Stimulated activated CD8-positive, alpha-beta memory T cell treated with anti-CD3 and anti-CD28 coated beads, Interleukin-15, amount 100 ng/mL, for 48 hours (primary cell): Measurements from ENCODE around the gene CDKN2B-AS1.

Source experiments
- DNase-seq, 2 donors: peaks; one replicate each; pipeline ENCODE4 v3.0.0-alpha.2; 2020; ENCODE audit warnings: low read depth in 2 of 2

The CDKN2B-AS1 gene

DNA sequence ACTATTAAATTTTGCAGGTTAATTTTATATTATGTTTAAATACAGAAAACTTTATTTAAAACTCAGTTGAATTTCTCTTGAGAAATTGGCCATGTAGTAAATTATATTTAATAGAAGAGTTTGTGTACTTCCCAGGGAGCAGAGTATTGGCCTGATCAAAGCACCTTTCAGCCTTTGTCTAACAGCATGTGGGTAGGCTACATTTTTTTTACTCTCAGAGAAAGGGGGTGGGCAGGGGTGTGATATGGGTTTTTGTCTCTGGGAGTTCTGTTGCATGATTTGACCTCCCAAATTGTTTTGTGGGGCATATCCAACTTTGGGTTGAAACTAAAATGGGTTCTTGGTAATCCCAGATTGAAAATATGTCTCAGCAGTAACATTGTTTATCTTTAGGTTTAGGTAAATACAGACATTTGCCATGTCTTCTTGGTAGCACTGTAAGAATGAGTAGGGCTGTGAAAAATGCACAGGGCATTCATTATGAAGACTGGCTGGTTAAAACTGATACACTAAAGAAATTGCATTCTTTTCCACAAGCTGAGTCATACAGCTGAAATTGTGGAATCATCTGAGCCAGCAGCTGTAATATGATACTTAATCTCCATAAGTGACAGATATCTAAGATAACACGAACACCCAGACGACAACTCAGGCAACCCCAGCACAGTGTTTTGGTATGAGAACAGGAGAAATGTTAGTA is 89.9 kb downstream of the CDKN2B-AS1 start:
- no peak for DNase-seq

- no peak for DNase-seq
Observed at GRCh38 chr9:22088053-22088716, 93.6 kb downstream of the CDKN2B-AS1 start.

GRCh38 chr9:22088717-22089061 is 94.1 kb downstream of the CDKN2B-AS1 start:
- DNase-seq: no peak

GRCh38 chr9:22097707-22098106 is 103.1 kb downstream of the CDKN2B-AS1 start:
- DNase-seq: no peak

DNA sequence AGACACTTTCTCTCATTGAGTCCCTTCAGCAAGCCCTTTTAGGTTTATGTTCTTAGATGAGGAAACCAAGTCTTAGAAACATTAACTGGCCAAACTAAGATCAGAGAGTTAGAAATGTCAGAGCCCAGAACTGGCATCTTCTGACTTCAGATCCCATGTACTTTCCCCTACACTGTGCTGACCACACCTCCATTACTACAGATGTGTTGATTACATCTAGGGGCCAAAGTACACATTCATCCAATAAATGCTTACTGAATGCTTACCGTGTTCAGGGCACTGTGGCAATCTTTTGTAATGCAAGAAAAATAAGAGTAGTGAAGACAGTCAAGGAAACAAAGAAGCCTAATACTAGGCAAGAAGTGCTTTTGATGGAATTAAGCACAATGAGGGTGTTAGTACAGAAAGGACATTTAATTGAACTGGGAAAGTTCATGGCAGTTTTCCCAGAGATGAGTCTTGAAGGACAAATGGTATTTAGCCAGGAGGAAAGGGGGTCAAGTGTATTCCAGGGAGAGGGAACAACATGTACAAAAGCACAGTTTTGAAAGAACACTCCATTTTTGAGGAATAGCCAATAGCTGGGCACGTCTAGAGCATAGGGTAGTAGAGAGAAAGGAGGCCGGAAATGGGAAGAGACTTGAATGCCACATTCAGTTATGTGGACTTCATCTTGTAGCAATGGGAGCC is 104.2 kb downstream of the CDKN2B-AS1 start:
- DNase-seq: no peak

GRCh38 chr9:22100626-22101025 is 106.0 kb downstream of the CDKN2B-AS1 start:
- DNase-seq: no peak

DNA sequence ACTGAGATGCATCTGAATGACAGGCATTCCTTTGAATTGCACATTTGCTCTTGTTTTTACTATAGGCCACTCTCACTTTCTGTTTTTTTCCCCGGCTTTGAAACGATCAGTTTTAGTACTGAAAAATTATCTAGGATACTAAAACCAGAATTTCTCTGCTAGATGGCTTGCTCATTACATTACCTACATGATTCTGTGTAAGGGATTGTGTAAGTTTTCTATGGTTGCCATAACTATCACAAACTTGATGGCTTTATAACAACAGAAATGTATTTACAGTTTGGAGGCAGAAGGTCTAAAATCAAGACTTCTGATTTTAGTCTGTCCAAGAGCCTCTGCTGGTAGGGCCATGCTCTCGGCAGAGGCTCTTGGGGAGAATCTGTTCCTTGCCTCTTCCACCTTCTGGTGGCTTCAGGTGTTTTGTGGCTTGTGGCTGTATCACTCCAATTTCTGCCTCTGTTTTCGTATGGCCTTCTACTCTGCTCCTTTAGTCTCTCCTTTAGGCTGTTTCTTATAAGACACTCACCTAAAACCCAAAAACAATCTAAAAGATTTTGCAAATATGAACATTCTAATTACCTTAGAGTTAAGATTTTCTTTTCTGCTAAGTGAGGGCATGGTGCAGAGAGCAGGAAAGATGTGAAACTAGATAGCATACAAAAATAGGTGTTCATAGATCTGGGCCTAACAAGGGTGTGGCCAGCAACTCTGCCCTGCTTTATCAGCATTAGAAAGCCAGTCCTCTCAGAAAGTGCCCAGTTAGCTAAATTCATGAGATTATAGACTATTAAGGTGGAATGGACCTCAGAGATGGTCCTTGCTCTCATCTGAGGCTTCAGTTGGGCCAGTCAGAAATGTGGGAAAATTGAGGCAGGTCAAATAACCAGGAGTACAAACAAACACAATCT is 107.8 kb downstream of the CDKN2B-AS1 start:
- no peak for DNase-seq

DNA sequence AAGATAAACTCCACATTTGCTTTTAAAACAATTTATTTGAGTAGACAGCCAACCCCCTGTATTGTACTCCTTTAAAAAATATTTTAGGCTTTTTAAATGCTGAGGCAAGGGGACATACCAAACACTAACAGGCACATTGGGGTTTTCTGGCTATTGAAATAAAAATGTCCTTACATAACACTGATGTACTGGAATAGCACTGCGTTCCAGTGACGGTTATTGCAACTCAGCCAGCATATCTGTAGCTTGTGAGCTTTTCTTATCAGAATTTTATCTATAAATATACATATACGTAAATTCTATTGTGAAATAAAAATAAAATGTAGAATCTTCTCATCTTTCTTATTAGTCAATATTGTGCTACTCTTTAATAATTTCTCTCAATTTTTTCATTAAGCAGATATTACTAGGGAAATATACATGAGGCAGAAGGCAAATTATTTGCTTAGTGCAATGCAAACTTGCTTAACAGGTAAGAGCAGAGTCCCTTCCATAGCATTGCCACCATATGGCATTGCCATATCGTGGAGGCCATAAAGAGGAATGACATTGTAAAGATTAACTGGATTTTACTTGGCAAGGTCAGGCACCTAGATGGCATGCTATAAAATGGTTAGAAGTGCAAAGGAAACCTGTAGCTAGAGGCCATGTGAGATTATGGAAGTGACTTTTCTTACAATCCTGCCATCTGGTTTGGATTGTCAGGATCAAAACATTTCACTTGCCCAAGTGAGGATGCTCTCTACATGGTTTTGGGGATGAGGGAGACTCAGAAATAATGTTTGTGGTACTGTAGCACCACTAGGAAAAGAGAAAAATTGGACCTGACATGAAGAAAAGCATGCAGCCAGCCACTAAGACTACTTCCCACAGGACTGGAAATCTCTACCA is 109.3 kb downstream of the CDKN2B-AS1 start:
- no peak for DNase-seq

DNA sequence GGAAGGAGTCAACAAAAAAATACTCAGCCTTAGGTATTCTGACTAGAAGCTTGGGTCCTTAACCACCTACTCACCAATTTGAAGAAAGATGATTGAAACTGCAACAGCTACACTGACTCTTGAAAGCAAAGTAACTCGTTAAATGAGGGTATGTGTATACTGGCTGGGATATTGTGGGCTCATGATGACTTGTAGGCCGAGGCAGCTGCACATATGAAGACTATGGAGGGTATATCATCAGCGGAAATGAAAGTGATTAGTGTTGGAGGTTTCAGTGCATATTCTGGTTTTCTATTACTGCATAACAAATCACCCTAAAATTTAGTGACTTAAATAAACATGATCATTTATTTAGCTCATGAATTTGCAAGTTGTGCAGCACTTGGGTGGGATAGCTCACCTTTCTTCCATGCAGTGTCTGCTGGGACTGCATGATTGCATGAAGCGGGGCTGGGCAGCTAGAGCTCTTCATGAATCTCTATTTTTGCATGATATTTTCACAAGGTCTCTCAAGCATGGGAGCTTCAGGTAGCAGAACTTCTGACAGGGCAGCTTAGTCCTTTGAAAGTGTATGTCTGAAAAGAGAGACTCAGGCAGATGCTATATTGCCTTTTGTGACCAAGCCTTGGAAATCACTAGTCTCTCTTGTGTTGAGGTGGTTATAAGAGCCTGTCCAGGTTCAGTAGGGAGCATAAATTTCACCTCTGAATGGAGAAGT is 110.6 kb downstream of the CDKN2B-AS1 start:
- DNase-seq: peak; percentile 6 to 21

DNA sequence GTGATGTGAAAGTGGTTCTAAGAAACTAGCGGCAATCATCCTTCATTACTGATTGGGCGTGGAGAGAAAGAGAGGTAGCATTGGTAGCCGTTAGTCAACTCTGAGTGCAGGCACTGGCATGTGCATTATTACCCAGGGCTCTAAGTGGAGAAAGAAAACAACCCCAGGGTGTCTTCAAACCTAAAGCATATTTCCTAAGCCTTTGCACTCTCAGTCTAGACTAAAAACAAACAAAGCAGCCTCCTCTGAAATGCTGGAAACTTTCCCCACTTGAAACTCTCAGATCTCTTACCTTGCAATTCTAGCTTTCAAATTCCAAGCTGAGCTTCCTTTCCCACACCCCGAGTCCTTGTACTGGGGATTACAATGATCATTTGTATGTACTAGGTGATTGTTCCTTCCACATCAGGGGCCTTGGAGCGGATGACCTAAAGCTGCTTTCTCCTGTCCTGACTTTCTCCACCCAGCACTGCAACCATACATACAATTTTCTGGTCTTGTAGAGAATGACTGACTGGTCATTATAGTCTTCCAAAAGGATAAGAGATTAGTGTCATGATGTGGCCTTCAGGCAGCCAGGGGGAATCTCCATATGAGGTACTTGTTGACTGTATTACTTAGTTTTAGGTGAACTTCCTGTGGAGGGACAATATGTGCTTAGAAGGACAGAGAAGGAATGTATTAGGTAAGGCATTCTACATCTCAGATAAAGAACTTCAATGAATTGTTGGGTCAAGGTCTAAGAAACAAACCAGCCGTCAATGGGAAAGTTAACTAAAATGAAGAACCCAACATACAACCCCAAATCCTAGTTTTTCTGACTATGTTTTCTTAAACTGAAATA is 112.8 kb downstream of the CDKN2B-AS1 start:
- DNase-seq: no peak

- no peak for DNase-seq
Observed at GRCh38 chr9:22108581-22109370, 114.2 kb downstream of the CDKN2B-AS1 start.

DNA sequence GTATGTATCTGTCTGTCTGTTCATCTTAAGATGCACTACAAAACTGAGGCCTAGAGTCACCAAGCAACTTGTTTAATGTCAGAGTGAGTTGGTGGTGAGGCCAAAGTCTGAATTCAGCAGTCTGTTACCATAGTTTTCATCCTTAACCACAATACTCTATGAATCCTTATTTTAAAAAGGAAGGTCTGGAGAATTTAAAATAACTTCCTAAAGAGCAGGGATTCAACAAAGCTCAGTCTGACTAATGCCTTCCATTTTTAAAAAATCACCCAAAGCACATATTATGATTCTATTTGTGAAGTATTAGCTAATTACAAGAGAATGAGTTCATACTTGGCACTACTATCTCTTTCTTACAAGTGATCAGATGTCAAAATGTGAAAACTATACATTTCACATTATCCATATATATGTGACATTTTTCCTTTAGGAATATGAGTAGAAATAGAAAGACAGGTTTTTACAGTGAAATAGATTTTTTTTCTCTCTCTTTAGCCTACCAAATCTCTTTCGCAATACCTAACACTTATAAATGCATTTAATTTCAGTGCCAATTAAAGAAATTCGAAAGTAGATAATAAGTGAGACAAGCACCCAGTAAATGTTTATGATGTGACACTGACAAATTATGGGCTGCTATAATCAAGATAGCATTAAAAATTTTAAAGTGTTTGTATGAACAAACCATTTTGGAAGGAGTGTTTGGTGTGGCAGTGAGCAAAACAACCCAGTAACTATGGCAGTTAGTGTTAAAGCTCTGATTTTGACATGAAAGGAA is 116.8 kb downstream of the CDKN2B-AS1 start:
- no peak for DNase-seq

DNA sequence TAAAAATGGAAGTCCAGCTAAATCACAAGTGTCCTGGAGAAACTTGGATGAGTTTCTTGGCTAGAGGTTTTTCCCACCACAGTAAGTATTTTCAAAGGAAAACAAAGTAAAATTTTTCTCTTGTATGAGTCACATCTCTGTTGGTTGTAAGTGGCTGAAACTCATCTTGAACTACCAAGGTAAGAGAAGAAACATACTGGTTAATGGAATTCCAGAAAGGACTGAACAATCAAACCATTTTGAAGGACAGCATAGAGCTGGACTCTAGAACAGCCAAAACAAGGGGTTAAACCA is 117.3 kb downstream of the CDKN2B-AS1 start:
- DNase-seq: no peak

DNA sequence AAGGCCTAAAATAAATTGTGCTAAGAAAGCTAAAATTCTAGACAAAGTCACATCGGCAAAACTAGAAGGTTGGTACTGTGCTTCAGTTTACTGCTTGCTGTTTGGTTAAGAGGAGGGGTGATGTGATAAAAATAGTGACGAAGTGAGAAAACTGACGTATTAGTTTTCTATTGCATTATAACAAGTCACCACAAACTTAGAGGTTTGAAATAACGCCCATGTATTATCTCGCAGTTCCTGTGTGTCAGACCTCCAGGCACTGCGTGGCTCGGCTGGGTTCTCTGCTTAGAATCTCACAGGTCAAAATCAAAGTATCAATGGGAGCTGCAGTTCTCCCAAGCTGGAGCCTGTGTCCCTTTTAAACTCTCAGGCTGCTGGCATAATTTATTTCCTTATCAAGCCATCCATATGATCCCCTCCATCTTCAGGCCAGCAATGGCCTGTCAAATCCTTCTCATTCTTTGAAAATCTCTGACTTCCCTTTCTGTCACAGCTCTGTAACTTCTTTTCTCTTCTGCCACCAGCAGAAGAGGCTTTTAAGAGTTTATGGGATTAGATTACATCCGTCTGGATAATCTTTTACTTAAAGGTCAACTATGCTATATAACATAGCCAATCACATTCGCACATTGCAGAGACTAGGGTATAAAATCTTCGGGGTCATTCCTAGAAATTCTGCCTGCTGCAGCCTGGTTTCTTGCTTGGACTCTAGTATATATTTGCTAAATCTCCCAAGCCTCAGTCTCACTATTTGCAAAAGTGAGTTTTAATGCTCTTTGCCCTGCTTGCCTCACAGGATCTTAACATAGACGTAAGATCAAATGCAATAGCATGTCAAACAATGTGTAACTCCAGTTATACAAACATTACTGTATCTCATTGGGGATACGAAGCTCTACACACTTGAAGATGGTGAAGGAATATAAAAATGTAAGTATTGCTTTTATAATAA is 118.6 kb downstream of the CDKN2B-AS1 start:
- DNase-seq: no peak

GRCh38 chr9:22114956-22115355 is 120.4 kb downstream of the CDKN2B-AS1 start:
- DNase-seq: no peak

DNA sequence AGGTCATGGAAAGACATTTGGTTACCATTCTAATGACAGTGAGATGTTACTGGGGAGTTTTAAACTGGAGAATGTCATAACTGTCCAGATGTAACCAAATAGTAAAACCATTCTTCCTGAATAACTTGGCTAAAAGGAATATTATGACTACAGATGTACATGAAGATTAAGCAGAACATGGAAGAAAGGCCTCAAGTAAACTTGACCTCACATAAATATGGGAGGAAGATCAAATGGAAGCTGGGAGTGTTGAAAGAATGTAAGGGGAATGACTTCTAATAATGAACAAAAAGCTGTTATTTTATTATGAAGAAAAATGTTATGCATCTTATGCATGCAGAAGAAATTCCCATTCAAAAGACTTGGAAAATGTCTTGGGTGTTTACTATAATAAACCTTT is 122.2 kb downstream of the CDKN2B-AS1 start:
- no peak for DNase-seq
